T-helper 1 cell treated with Interleukin-12 subunit alpha and Interleukin-12 subunit beta and Interleukin-4 antibody, amounts not matched to agents 30 μg/mL and 1 μg/mL, for 36 hours (primary cell): ENCODE data around the gene ELF1.

Experiments used
- H3K27ac Mint-ChIP-seq: one replicate; pipeline ENCODE4 v1.8.0; 2021; ENCODE audit warnings: mild to moderate bottlenecking, mixed read lengths
- H3K27me3 Mint-ChIP-seq: one replicate; pipeline ENCODE4 v1.8.0; 2021; ENCODE audit warnings: low read depth, mixed read lengths
- H3K36me3 Mint-ChIP-seq: one replicate; pipeline ENCODE4 v1.8.0; 2021; ENCODE audit warnings: low read depth, mixed read lengths
- H3K4me1 Mint-ChIP-seq: one replicate; pipeline ENCODE4 v1.8.0; 2021; ENCODE audit warnings: low read depth, mixed read lengths
- H3K4me3 Mint-ChIP-seq: one replicate; pipeline ENCODE4 v1.8.0; 2021; ENCODE audit warnings: mild to moderate bottlenecking, moderate library complexity, mixed read lengths
- H3K9me3 Mint-ChIP-seq: one replicate; pipeline ENCODE4 v1.8.0; 2021; ENCODE audit warnings: mixed read lengths

Gene ELF1

GRCh38 chr13:40970803-40971202 lies 48.3 kb downstream of the ELF1 start:
- Mint-ChIP-seq H3K27me3 (no peaks in the 10 kb centered on the region), H3K36me3 (peaks cover 7% of the 10 kb centered on the region), H3K4me1 (peaks cover 66% of the 10 kb centered on the region), H3K27ac (no peak overlapping the region), H3K4me3 (no peak overlapping the region), H3K9me3 (no peaks in the 10 kb centered on the region)

GRCh38 chr13:40969169-40969901 lies 49.8 kb downstream of the ELF1 start:
- Mint-ChIP-seq H3K27me3 (no peaks in the 10 kb centered on the region), H3K4me3 (peak overlapping the region; percentile 7), H3K27ac (no peak overlapping the region), H3K9me3 (no peaks in the 10 kb centered on the region), H3K36me3 (peaks cover 4% of the 10 kb centered on the region), H3K4me1 (peaks cover 64% of the 10 kb centered on the region)

GRCh38 chr13:40968416-40969000 lies 50.6 kb downstream of the ELF1 start:
- no peak overlapping the region for H3K27ac Mint-ChIP-seq
- no peak overlapping the region for H3K4me3 Mint-ChIP-seq
- H3K9me3 Mint-ChIP-seq = no peaks in the 10 kb centered on the region
- H3K4me1 Mint-ChIP-seq = peaks cover 64% of the 10 kb centered on the region
- H3K36me3 Mint-ChIP-seq = peaks cover 4% of the 10 kb centered on the region
- no peaks in the 10 kb centered on the region for H3K27me3 Mint-ChIP-seq

GRCh38 chr13:40966298-40966697 lies 52.8 kb downstream of the ELF1 start:
- Mint-ChIP-seq H3K9me3 (no peaks in the 10 kb centered on the region), H3K27ac (no peak overlapping the region), H3K27me3 (no peaks in the 10 kb centered on the region), H3K4me3 (no peak overlapping the region), H3K36me3 (peaks cover 6% of the 10 kb centered on the region), H3K4me1 (peaks cover 64% of the 10 kb centered on the region)

- H3K36me3 Mint-ChIP-seq = peaks cover 9% of the 10 kb centered on the region
- H3K4me3 Mint-ChIP-seq = no peak overlapping the region
- no peaks in the 10 kb centered on the region for H3K9me3 Mint-ChIP-seq
- no peak overlapping the region for H3K27ac Mint-ChIP-seq
- H3K27me3 Mint-ChIP-seq = no peaks in the 10 kb centered on the region
- peaks cover 52% of the 10 kb centered on the region for H3K4me1 Mint-ChIP-seq
Measured at GRCh38 chr13:40963927-40964326, 55.2 kb downstream of the ELF1 start.

GRCh38 chr13:40961826-40962225 lies 57.3 kb downstream of the ELF1 start:
- no peaks in the 10 kb centered on the region for H3K27me3 Mint-ChIP-seq
- H3K36me3 Mint-ChIP-seq = peaks cover 26% of the 10 kb centered on the region
- no peak overlapping the region for H3K4me3 Mint-ChIP-seq
- H3K9me3 Mint-ChIP-seq = no peaks in the 10 kb centered on the region
- peaks cover 54% of the 10 kb centered on the region for H3K4me1 Mint-ChIP-seq
- H3K27ac Mint-ChIP-seq = peak overlapping the region; percentile 52

- no peaks in the 10 kb centered on the region for H3K9me3 Mint-ChIP-seq
- H3K36me3 Mint-ChIP-seq = peaks cover 31% of the 10 kb centered on the region
- H3K27ac Mint-ChIP-seq = peak overlapping the region; percentile 52
- peaks cover 54% of the 10 kb centered on the region for H3K4me1 Mint-ChIP-seq
- H3K27me3 Mint-ChIP-seq = no peaks in the 10 kb centered on the region
- no peak overlapping the region for H3K4me3 Mint-ChIP-seq
Measured at GRCh38 chr13:40961214-40961613, 57.9 kb downstream of the ELF1 start.

- Mint-ChIP-seq H3K27ac (no peak overlapping the region), H3K4me3 (no peak overlapping the region), H3K4me1 (peaks cover 51% of the 10 kb centered on the region), H3K9me3 (no peaks in the 10 kb centered on the region), H3K36me3 (peaks cover 33% of the 10 kb centered on the region), H3K27me3 (no peaks in the 10 kb centered on the region)
Measured at GRCh38 chr13:40960716-40961115, 58.4 kb downstream of the ELF1 start.

- Mint-ChIP-seq H3K36me3 (peaks cover 38% of the 10 kb centered on the region), H3K4me3 (no peak overlapping the region)
Measured at GRCh38 chr13:40958655-40959054, 60.5 kb downstream of the ELF1 start.

GRCh38 chr13:40946485-40946884 lies 72.6 kb downstream of the ELF1 start:
- Mint-ChIP-seq H3K27me3 (no peaks in the 10 kb centered on the region), H3K4me3 (no peak overlapping the region), H3K36me3 (peaks cover 53% of the 10 kb centered on the region), H3K27ac (peak overlapping the region; percentile 37), H3K4me1 (peaks cover 27% of the 10 kb centered on the region), H3K9me3 (no peaks in the 10 kb centered on the region)

More at GRCh38 chr13:40958655-40959054, 60.5 kb downstream of the ELF1 start:
- H3K27me3 Mint-ChIP-seq = no peaks in the 10 kb centered on the region
- H3K27ac Mint-ChIP-seq = no peak overlapping the region
- peaks cover 40% of the 10 kb centered on the region for H3K4me1 Mint-ChIP-seq
- H3K9me3 Mint-ChIP-seq = no peaks in the 10 kb centered on the region

GRCh38 chr13:40943073-40943472 lies 76.0 kb downstream of the ELF1 start:
- Mint-ChIP-seq H3K4me1 (peaks cover 19% of the 10 kb centered on the region), H3K27ac (no peak overlapping the region), H3K4me3 (no peak overlapping the region), H3K9me3 (no peaks in the 10 kb centered on the region), H3K36me3 (peaks cover 58% of the 10 kb centered on the region), H3K27me3 (no peaks in the 10 kb centered on the region)

GRCh38 chr13:40941581-40941980 lies 77.5 kb downstream of the ELF1 start:
- Mint-ChIP-seq H3K4me3 (no peak overlapping the region), H3K27ac (no peak overlapping the region), H3K36me3 (peaks cover 54% of the 10 kb centered on the region)

GRCh38 chr13:40940841-40941240 lies 78.3 kb downstream of the ELF1 start:
- no peak overlapping the region for H3K4me3 Mint-ChIP-seq
- no peak overlapping the region for H3K27ac Mint-ChIP-seq
- H3K27me3 Mint-ChIP-seq = no peaks in the 10 kb centered on the region
- peaks cover 48% of the 10 kb centered on the region for H3K36me3 Mint-ChIP-seq
- H3K9me3 Mint-ChIP-seq = no peaks in the 10 kb centered on the region
- peaks cover 15% of the 10 kb centered on the region for H3K4me1 Mint-ChIP-seq

More at GRCh38 chr13:40941581-40941980, 77.5 kb downstream of the ELF1 start:
- Mint-ChIP-seq H3K4me1 (peaks cover 17% of the 10 kb centered on the region), H3K9me3 (no peaks in the 10 kb centered on the region), H3K27me3 (no peaks in the 10 kb centered on the region)

- Mint-ChIP-seq H3K4me1 (peaks cover 18% of the 10 kb centered on the region), H3K27me3 (no peaks in the 10 kb centered on the region), H3K9me3 (no peaks in the 10 kb centered on the region), H3K4me3 (no peak overlapping the region), H3K36me3 (peaks cover 38% of the 10 kb centered on the region), H3K27ac (peak overlapping the region; percentile 55)
Measured at GRCh38 chr13:40933508-40934204, 85.5 kb downstream of the ELF1 start.

- Mint-ChIP-seq H3K27ac (no peak overlapping the region), H3K27me3 (no peaks in the 10 kb centered on the region), H3K36me3 (peaks cover 39% of the 10 kb centered on the region)
Measured at GRCh38 chr13:40932252-40932651, 86.9 kb downstream of the ELF1 start.

More at GRCh38 chr13:40932252-40932651, 86.9 kb downstream of the ELF1 start:
- Mint-ChIP-seq H3K9me3 (no peaks in the 10 kb centered on the region), H3K4me3 (no peak overlapping the region), H3K4me1 (peaks cover 18% of the 10 kb centered on the region)
